ENCODE data around the gene C4orf50. TPM values are rescaled to one million over a fixed set of nuclear protein-coding genes. Genes with fewer than 3 reads are reported as not detected.

The C4orf50 gene
- total RNA-seq, 1 donor from 2014 or later: 0.16 TPM

GRCh38 chr4:5865896-5866599 is 152.2 kb downstream of the C4orf50 start:
- Histone ChIP-seq H3K9ac (ENCODE audit: low read length) (no peak overlapping the region), H3K27ac (ENCODE audit: low read depth, low read length) (no peak overlapping the region), H2AFZ (ENCODE audit: low read depth, low read length) (no peak overlapping the region), H3K4me3 (ENCODE audit: insufficient read depth, low read depth, low read length) (no peak overlapping the region), H3K4me1 (ENCODE audit: insufficient read depth, low read length) (peaks cover 19% of the 10 kb centered on the region), H3K4me2 (ENCODE audit: low read length) (peak overlapping the region; percentile 31), H3K9me3 (ENCODE audit: insufficient read depth, low read depth, low read length) (no peaks in the 10 kb centered on the region), H3K27me3 (ENCODE audit: insufficient read depth, low read length) (no peaks in the 10 kb centered on the region), H3K36me3 (ENCODE audit: insufficient read depth, low read length) (no peaks in the 10 kb centered on the region), H3K79me2 (ENCODE audit: insufficient read depth, low read length) (peaks cover 20% of the 10 kb centered on the region), H4K20me1 (ENCODE audit: insufficient read depth, low read length) (peaks cover 74% of the 10 kb centered on the region)
- Mint-ChIP-seq H3K9me3 (ENCODE audit: unreplicated experiment) (no peaks in the 10 kb centered on the region), H3K36me3 (ENCODE audit: low read depth, unreplicated experiment) (peaks cover 22% of the 10 kb centered on the region), H3K4me1 (ENCODE audit: low read depth, unreplicated experiment) (peaks cover 34% of the 10 kb centered on the region), H3K27me3 (ENCODE audit: low read depth, unreplicated experiment) (no peaks in the 10 kb centered on the region), H3K4me3 (ENCODE audit: unreplicated experiment) (peak overlapping the region; percentile 40), H3K27ac (ENCODE audit: unreplicated experiment) (peak overlapping the region; percentile 53)
- no peak for TF ChIP-seq EZH2 (IDR thresholded peaks at IDR 0.05; ENCODE audit: insufficient read depth, low read length)
- TF ChIP-seq, protein P1, sequence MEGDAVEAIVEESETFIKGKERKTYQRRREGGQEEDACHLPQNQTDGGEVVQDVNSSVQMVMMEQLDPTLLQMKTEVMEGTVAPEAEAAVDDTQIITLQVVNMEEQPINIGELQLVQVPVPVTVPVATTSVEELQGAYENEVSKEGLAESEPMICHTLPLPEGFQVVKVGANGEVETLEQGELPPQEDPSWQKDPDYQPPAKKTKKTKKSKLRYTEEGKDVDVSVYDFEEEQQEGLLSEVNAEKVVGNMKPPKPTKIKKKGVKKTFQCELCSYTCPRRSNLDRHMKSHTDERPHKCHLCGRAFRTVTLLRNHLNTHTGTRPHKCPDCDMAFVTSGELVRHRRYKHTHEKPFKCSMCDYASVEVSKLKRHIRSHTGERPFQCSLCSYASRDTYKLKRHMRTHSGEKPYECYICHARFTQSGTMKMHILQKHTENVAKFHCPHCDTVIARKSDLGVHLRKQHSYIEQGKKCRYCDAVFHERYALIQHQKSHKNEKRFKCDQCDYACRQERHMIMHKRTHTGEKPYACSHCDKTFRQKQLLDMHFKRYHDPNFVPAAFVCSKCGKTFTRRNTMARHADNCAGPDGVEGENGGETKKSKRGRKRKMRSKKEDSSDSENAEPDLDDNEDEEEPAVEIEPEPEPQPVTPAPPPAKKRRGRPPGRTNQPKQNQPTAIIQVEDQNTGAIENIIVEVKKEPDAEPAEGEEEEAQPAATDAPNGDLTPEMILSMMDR (IDR thresholded peaks at IDR 0.05; ENCODE audit: insufficient read depth, low read depth, low read length): no peak
- no peak for FAIRE-seq
- DNase-seq (ENCODE audit: low read depth): peak; percentile 23

GRCh38 chr4:5863461-5864113 is 154.6 kb downstream of the C4orf50 start:
- peak overlapping the region; percentile 62 for H3K27ac Mint-ChIP-seq (ENCODE audit: unreplicated experiment)
- TF ChIP-seq, protein P1 (IDR thresholded peaks at IDR 0.05; ENCODE audit: insufficient read depth, low read depth, low read length): no peak
- no peak for TF ChIP-seq EZH2 (IDR thresholded peaks at IDR 0.05; ENCODE audit: insufficient read depth, low read length)
- H3K79me2 ChIP-seq (ENCODE audit: insufficient read depth, low read length): peaks cover 7% of the 10 kb centered on the region

More at GRCh38 chr4:5863461-5864113, 154.6 kb downstream of the C4orf50 start:
- H3K9ac ChIP-seq (ENCODE audit: low read length): no peak overlapping the region
- H2AFZ ChIP-seq (ENCODE audit: low read depth, low read length): no peak overlapping the region
- no peak overlapping the region for H3K27ac ChIP-seq (ENCODE audit: low read depth, low read length)
- FAIRE-seq (peak; percentile 66), DNase-seq (ENCODE audit: low read depth) (peak; percentile 97)
- no peaks in the 10 kb centered on the region for H3K27me3 Mint-ChIP-seq (ENCODE audit: low read depth, unreplicated experiment)
- H3K9me3 ChIP-seq (ENCODE audit: insufficient read depth, low read depth, low read length): no peaks in the 10 kb centered on the region
- H3K4me3 ChIP-seq (ENCODE audit: insufficient read depth, low read depth, low read length): no peak overlapping the region
- peaks cover 19% of the 10 kb centered on the region for H3K4me1 ChIP-seq (ENCODE audit: insufficient read depth, low read length)
- peak overlapping the region; percentile 70 for H3K4me2 ChIP-seq (ENCODE audit: low read length)
- H4K20me1 ChIP-seq (ENCODE audit: insufficient read depth, low read length): peaks cover 55% of the 10 kb centered on the region
- H3K36me3 Mint-ChIP-seq (ENCODE audit: low read depth, unreplicated experiment): peaks cover 24% of the 10 kb centered on the region
- H3K9me3 Mint-ChIP-seq (ENCODE audit: unreplicated experiment): peaks cover 4% of the 10 kb centered on the region
- no peaks in the 10 kb centered on the region for H3K36me3 ChIP-seq (ENCODE audit: insufficient read depth, low read length)
- no peak overlapping the region for H3K4me3 Mint-ChIP-seq (ENCODE audit: unreplicated experiment)
- peaks cover 34% of the 10 kb centered on the region for H3K4me1 Mint-ChIP-seq (ENCODE audit: low read depth, unreplicated experiment)
- H3K27me3 ChIP-seq (ENCODE audit: insufficient read depth, low read length): no peaks in the 10 kb centered on the region

Data from astrocyte (in vitro differentiated cells and primary cell).